Neural crest cell (in vitro differentiated cells): ENCODE results near the gene ZSCAN2. TPM values are rescaled to one million over a fixed set of nuclear protein-coding genes. Genes with fewer than 3 reads are reported as not detected.

Experiments
- DNase-seq: peaks from one replicate; pipeline ENCODE4 v3.0.0; 2021; ENCODE audit warnings: low read depth, mixed read lengths, low spot score
- H3K27ac Mint-ChIP-seq: one replicate; pipeline ENCODE4 v1.8.0; 2021; ENCODE audit warnings: mild to moderate bottlenecking, mixed read lengths; ENCODE audit not compliant: unreplicated experiment
- H3K27me3 Mint-ChIP-seq: 2 replicates; pipeline ENCODE4 v1.8.0; 2021; ENCODE audit warnings: low read depth, mild to moderate bottlenecking, mixed read lengths
- H3K36me3 Mint-ChIP-seq: 2 replicates; pipeline ENCODE4 v1.8.0; 2021; ENCODE audit warnings: low read depth, mild to moderate bottlenecking, mixed read lengths
- H3K4me1 Mint-ChIP-seq: 2 replicates; pipeline ENCODE4 v1.8.0; 2021; ENCODE audit warnings: mixed read lengths
- H3K4me3 Mint-ChIP-seq: one replicate; pipeline ENCODE4 v1.8.0; 2021; ENCODE audit warnings: mild to moderate bottlenecking, mixed read lengths
- H3K9me3 Mint-ChIP-seq: 2 replicates; pipeline ENCODE4 v1.8.0; 2021; ENCODE audit warnings: mixed read lengths
- total RNA-seq: library from RNA; stranded (reverse); gene quantifications from 2 replicates; pipeline ENCODE4 v1.2.1, GENCODE V29; 2021
- TF ChIP-seq, protein P1 (sequence below): fragments of 200-600 bp; sonication (generic); conservative IDR thresholded peaks from 2 replicates; pipeline ENCODE4 v1.5.0; 2021; ENCODE audit warnings: antibody characterized with exemption, mild to moderate bottlenecking

Gene ZSCAN2
- total RNA-seq, 1 donor from 2014 or later = 21.1 TPM

DNA sequence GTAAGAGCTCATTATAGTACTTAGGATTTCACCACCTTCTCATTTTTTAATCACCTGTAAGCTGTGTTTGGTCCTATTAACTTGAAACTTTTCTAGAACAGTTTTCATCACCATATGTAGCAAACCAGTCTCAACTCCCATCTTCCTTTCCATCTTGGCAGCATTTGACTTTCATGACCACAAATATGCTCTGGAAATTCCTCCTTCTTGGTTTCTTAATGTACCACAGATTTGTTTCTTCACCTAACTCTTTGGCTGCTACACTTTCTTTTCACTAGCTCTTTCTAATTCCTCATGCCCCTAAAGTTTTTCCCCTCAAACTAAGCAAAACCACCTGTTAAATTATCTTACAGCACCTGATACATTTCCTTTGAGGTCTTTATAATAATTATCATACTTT lies 70.4 kb downstream of the ZSCAN2 start:
- H3K27me3 Mint-ChIP-seq = no peaks in the 10 kb centered on the region
- H3K36me3 Mint-ChIP-seq = peaks cover 25% of the 10 kb centered on the region
- H3K4me3 Mint-ChIP-seq = no peak overlapping the region
- no peak for DNase-seq
- no peak overlapping the region for H3K27ac Mint-ChIP-seq
- TF ChIP-seq, protein P1, sequence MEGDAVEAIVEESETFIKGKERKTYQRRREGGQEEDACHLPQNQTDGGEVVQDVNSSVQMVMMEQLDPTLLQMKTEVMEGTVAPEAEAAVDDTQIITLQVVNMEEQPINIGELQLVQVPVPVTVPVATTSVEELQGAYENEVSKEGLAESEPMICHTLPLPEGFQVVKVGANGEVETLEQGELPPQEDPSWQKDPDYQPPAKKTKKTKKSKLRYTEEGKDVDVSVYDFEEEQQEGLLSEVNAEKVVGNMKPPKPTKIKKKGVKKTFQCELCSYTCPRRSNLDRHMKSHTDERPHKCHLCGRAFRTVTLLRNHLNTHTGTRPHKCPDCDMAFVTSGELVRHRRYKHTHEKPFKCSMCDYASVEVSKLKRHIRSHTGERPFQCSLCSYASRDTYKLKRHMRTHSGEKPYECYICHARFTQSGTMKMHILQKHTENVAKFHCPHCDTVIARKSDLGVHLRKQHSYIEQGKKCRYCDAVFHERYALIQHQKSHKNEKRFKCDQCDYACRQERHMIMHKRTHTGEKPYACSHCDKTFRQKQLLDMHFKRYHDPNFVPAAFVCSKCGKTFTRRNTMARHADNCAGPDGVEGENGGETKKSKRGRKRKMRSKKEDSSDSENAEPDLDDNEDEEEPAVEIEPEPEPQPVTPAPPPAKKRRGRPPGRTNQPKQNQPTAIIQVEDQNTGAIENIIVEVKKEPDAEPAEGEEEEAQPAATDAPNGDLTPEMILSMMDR = no peak
- H3K4me1 Mint-ChIP-seq = no peaks in the 10 kb centered on the region
- H3K9me3 Mint-ChIP-seq = no peaks in the 10 kb centered on the region

Other genes starting within 250 kb of the ZSCAN2 start
- gene WDR73, start 53.3 kb downstream of the ZSCAN2 start, total RNA-seq = 47.1 and 53.2 TPM in 2 replicates
- gene NMB, start 57.2 kb downstream of the ZSCAN2 start, total RNA-seq = 4.0 and 4.9 TPM in 2 replicates
- gene SEC11A, start 115.1 kb downstream of the ZSCAN2 start, total RNA-seq = 200 and 201 TPM in 2 replicates
- gene ZNF592, start 147.6 kb downstream of the ZSCAN2 start, total RNA-seq = 34.7 and 35.7 TPM in 2 replicates
- gene ALPK3, start 216.3 kb downstream of the ZSCAN2 start, total RNA-seq = 3.3 and 4.4 TPM in 2 replicates